NB4 (cell line): ENCODE measurements around the gene EIF6.
"Not testable (repeated sequence)": the region's sequence is repeated elsewhere in the genome, so short reads cannot be mapped to it uniquely, and the experiment has no call there.

Experiments
- DNase-seq: peaks from one replicate; pipeline ENCODE4 v3.0.0; 2010; ENCODE audit warnings: low read depth
- H3K4me3 ChIP-seq: one replicate; pipeline ENCODE4 v1.5.1; 2011; ENCODE audit warnings: mild to moderate bottlenecking, low read depth, low read length, moderate library complexity
- CTCF ChIP-seq: IDR thresholded peaks from one replicate; pipeline ENCODE4 v1.5.1; 2012; ENCODE audit warnings: low read depth, low read length
- MAX ChIP-seq: IDR thresholded peaks from 2 replicates; pipeline ENCODE4 v1.6.1; 2011; ENCODE audit warnings: low read depth, low read length
- MYC ChIP-seq: IDR thresholded peaks from 2 replicates; pipeline ENCODE4 v1.6.1; 2011; ENCODE audit warnings: low read depth, low read length
- POLR2A ChIP-seq: IDR thresholded peaks from 2 replicates; pipeline ENCODE4 v1.6.1; 2011; ENCODE audit warnings: mild to moderate bottlenecking; ENCODE audit not compliant: insufficient read length; ENCODE audit errors: extremely low read depth

EIF6 gene

GRCh38 chr20:35316086-35316485 is 31.5 kb upstream of the EIF6 start:
- no peak overlapping the region for H3K4me3 ChIP-seq
- DNase-seq, result no peak
- TF ChIP-seq CTCF, result no peak
- no peak for TF ChIP-seq POLR2A
- no peak for TF ChIP-seq MYC

GRCh38 chr20:35315632-35316020 is 31.1 kb upstream of the EIF6 start:
- not testable (repeated sequence) for DNase-seq, H3K4me3 ChIP-seq

GRCh38 chr20:35314816-35315631 is 30.5 kb upstream of the EIF6 start:
- DNase-seq, result peak; percentile 56
- no peak for TF ChIP-seq CTCF
- no peak for TF ChIP-seq MYC
- TF ChIP-seq POLR2A, result no peak
- TF ChIP-seq MAX, result no peak
- no peak overlapping the region for H3K4me3 ChIP-seq

GRCh38 chr20:35312318-35312717 is 27.7 kb upstream of the EIF6 start:
- H3K4me3 ChIP-seq, result no peak overlapping the region
- DNase-seq, result peak; percentile 77
- no peak for TF ChIP-seq MYC
- TF ChIP-seq MAX, result no peak
- TF ChIP-seq CTCF, result no peak
- TF ChIP-seq POLR2A, result no peak

- TF ChIP-seq CTCF, result no peak
- TF ChIP-seq MYC, result no peak
- TF ChIP-seq MAX, result no peak
- TF ChIP-seq POLR2A, result no peak
- H3K4me3 ChIP-seq, result no peak overlapping the region
- no peak for DNase-seq
Measured at GRCh38 chr20:35311822-35312221, 27.2 kb upstream of the EIF6 start.

- no peak for DNase-seq
- TF ChIP-seq CTCF, result no peak
- TF ChIP-seq MYC, result no peak
- TF ChIP-seq POLR2A, result no peak
- H3K4me3 ChIP-seq, result no peak overlapping the region
Measured at GRCh38 chr20:35311409-35311808, 26.8 kb upstream of the EIF6 start.
